Mesendoderm (in vitro differentiated cells): ENCODE measurements around the gene IL1R1.

ENCODE experiments used
- DNase-seq: peaks from one replicate; pipeline ENCODE4 v3.0.0; 2013
- H2AK5ac ChIP-seq: 2 replicates; pipeline ENCODE4 v1.6.1; 2013; ENCODE audit warnings: low read length, inconsistent platforms
- H2BK120ac ChIP-seq: 2 replicates; pipeline ENCODE4 v1.6.1; 2013; ENCODE audit warnings: low read depth, mild to moderate bottlenecking, low read length, moderate library complexity, mixed read lengths
- H2BK15ac ChIP-seq: replicated peaks from 2 replicates; pipeline ENCODE4 v1.6.1; 2013; ENCODE audit warnings: low read depth, mild to moderate bottlenecking, moderate library complexity
- H2BK5ac ChIP-seq: 2 replicates; pipeline ENCODE4 v1.6.1; 2013; ENCODE audit warnings: low read length, inconsistent platforms
- H3K18ac ChIP-seq: 2 replicates; pipeline ENCODE4 v1.6.1; 2013; ENCODE audit warnings: mild to moderate bottlenecking, low read length, mixed read lengths
- H3K23ac ChIP-seq: one replicate; pipeline ENCODE4 v1.6.1; 2013; ENCODE audit warnings: low read length
- H3K27ac ChIP-seq: 2 replicates; pipeline ENCODE4 v1.5.1; 2013; ENCODE audit warnings: low read depth, mild to moderate bottlenecking, inconsistent platforms, low read length, moderate library complexity
- H3K27me3 ChIP-seq: 2 replicates; pipeline ENCODE4 v1.6.1; 2013; ENCODE audit warnings: low read length, control low read depth, mild to moderate bottlenecking, inconsistent platforms; ENCODE audit not compliant: insufficient read depth, poor library complexity
- H3K36me3 ChIP-seq: 2 replicates; pipeline ENCODE4 v1.6.1; 2013; ENCODE audit warnings: low read length, inconsistent platforms; ENCODE audit not compliant: control insufficient read depth, insufficient read depth
- H3K4ac ChIP-seq: one replicate; pipeline ENCODE4 v1.6.1; 2013; ENCODE audit warnings: low read depth, mild to moderate bottlenecking, low read length, moderate library complexity
- H3K4me1 ChIP-seq: 2 replicates; pipeline ENCODE4 v1.6.1; 2013; ENCODE audit warnings: low read depth, low read length, inconsistent platforms; ENCODE audit not compliant: control insufficient read depth
- H3K4me2 ChIP-seq: 2 replicates; pipeline ENCODE4 v1.6.1; 2013; ENCODE audit warnings: low read length
- H3K4me3 ChIP-seq: 2 replicates; pipeline ENCODE4 v1.5.1; 2013; ENCODE audit warnings: mild to moderate bottlenecking, low read length
- H3K56ac ChIP-seq: one replicate; pipeline ENCODE4 v1.6.1; 2013; ENCODE audit warnings: low read length
- H3K79me1 ChIP-seq: 2 replicates; pipeline ENCODE4 v1.6.1; 2013; ENCODE audit warnings: low read length, inconsistent platforms
- H3K79me2 ChIP-seq: 2 replicates; pipeline ENCODE4 v1.6.1; 2013; ENCODE audit warnings: mild to moderate bottlenecking, low read length; ENCODE audit not compliant: control insufficient read depth, insufficient read depth
- H3K9ac ChIP-seq: 2 replicates; pipeline ENCODE4 v1.6.1; 2013; ENCODE audit warnings: low read length, inconsistent platforms
- H4K5ac ChIP-seq: one replicate; pipeline ENCODE4 v1.6.1; 2013; ENCODE audit warnings: low read length
- H4K8ac ChIP-seq: one replicate; pipeline ENCODE4 v1.6.1; 2013; ENCODE audit warnings: low read depth, mild to moderate bottlenecking, control low read depth, low read length, moderate library complexity
- WGBS: extraction: QIAGEN DNeasy Blood & Tissue Kit; methylation state at CpG from one replicate; pipeline ENCODE4 v1.1.7; 2013; ENCODE audit warnings: low lambda C conversion rate, missing lambda C conversion rate; ENCODE audit not compliant: insufficient coverage; ENCODE audit errors: extremely low coverage; 5-methylcytosine and 5-hydroxymethylcytosine counted together

IL1R1 gene

GRCh38 chr2:102180687-102180999 lies 38.1 kb downstream of the IL1R1 start:
- no CpG with 5 or more reads among the region's 1 CpG for WGBS
- H2BK5ac ChIP-seq = no peak overlapping the region

GRCh38 chr2:102181376-102181775 lies 38.8 kb downstream of the IL1R1 start:
- Histone ChIP-seq H3K79me2 (no peaks in the 10 kb centered on the region), H2AK5ac (no peak overlapping the region), H3K4me2 (no peak overlapping the region), H3K4ac (no peak overlapping the region), H3K36me3 (no peaks in the 10 kb centered on the region), H3K79me1 (no peaks in the 10 kb centered on the region), H3K23ac (no peak overlapping the region), H3K4me3 (no peak overlapping the region), H2BK15ac (no peak overlapping the region), H3K56ac (no peak overlapping the region), H3K4me1 (no peaks in the 10 kb centered on the region), H2BK5ac (no peak overlapping the region), H4K8ac (no peak overlapping the region), H2BK120ac (no peak overlapping the region), H3K27me3 (peaks cover under 1% of the 10 kb centered on the region), H3K27ac (no peak overlapping the region), H3K18ac (no peak overlapping the region), H4K5ac (no peak overlapping the region), H3K9ac (no peak overlapping the region)
- no CpG with 5 or more reads among the region's 5 CpGs for WGBS
- DNase-seq = no peak

More at GRCh38 chr2:102180687-102180999, 38.1 kb downstream of the IL1R1 start:
- H3K79me1 ChIP-seq = no peaks in the 10 kb centered on the region
- H2BK120ac ChIP-seq = no peak overlapping the region
- H3K27me3 ChIP-seq = no peaks in the 10 kb centered on the region
- no peak overlapping the region for H4K5ac ChIP-seq
- no peak overlapping the region for H2AK5ac ChIP-seq
- no peak overlapping the region for H4K8ac ChIP-seq
- no peak overlapping the region for H3K27ac ChIP-seq
- H3K9ac ChIP-seq = no peak overlapping the region
- H3K18ac ChIP-seq = no peak overlapping the region
- H3K56ac ChIP-seq = no peak overlapping the region
- DNase-seq = no peak
- H3K4me1 ChIP-seq = no peaks in the 10 kb centered on the region
- H3K4ac ChIP-seq = no peak overlapping the region
- no peak overlapping the region for H2BK15ac ChIP-seq
- H3K23ac ChIP-seq = no peak overlapping the region
- no peak overlapping the region for H3K4me2 ChIP-seq
- H3K36me3 ChIP-seq = no peaks in the 10 kb centered on the region
- H3K79me2 ChIP-seq = no peaks in the 10 kb centered on the region
- no peak overlapping the region for H3K4me3 ChIP-seq

- Histone ChIP-seq H4K8ac (no peak overlapping the region), H3K9ac (no peak overlapping the region), H3K18ac (no peak overlapping the region), H2BK15ac (no peak overlapping the region), H3K27ac (no peak overlapping the region), H3K23ac (no peak overlapping the region), H2BK5ac (no peak overlapping the region), H3K4me2 (no peak overlapping the region), H4K5ac (no peak overlapping the region), H2AK5ac (no peak overlapping the region), H3K79me1 (no peaks in the 10 kb centered on the region), H3K27me3 (peaks cover 3% of the 10 kb centered on the region), H3K36me3 (no peaks in the 10 kb centered on the region), H3K4me1 (no peaks in the 10 kb centered on the region), H2BK120ac (no peak overlapping the region), H3K56ac (no peak overlapping the region), H3K4ac (no peak overlapping the region), H3K79me2 (no peaks in the 10 kb centered on the region), H3K4me3 (no peak overlapping the region)
- WGBS = no CpG with 5 or more reads among the region's 7 CpGs
- no peak for DNase-seq
Observed at GRCh38 chr2:102181919-102182635, 39.5 kb downstream of the IL1R1 start.

- H2AK5ac ChIP-seq = no peak overlapping the region
- no peak overlapping the region for H2BK5ac ChIP-seq
- H3K79me1 ChIP-seq = no peaks in the 10 kb centered on the region
- no peak overlapping the region for H3K4ac ChIP-seq
- no peak overlapping the region for H3K56ac ChIP-seq
- no peak overlapping the region for H4K5ac ChIP-seq
- WGBS = no CpG with 5 or more reads among the region's 2 CpGs
- no peak overlapping the region for H3K18ac ChIP-seq
- H3K27me3 ChIP-seq = peaks cover 3% of the 10 kb centered on the region
- no peak overlapping the region for H3K23ac ChIP-seq
- H3K4me1 ChIP-seq = no peaks in the 10 kb centered on the region
- H3K4me2 ChIP-seq = no peak overlapping the region
- H2BK15ac ChIP-seq = no peak overlapping the region
- H3K27ac ChIP-seq = no peak overlapping the region
- no peak overlapping the region for H3K9ac ChIP-seq
- H3K4me3 ChIP-seq = no peak overlapping the region
- H3K36me3 ChIP-seq = no peaks in the 10 kb centered on the region
- H2BK120ac ChIP-seq = no peak overlapping the region
- no peak for DNase-seq
- H4K8ac ChIP-seq = no peak overlapping the region
- H3K79me2 ChIP-seq = no peaks in the 10 kb centered on the region
Observed at GRCh38 chr2:102184018-102184417, 41.5 kb downstream of the IL1R1 start.

GRCh38 chr2:102184568-102184967 lies 42.0 kb downstream of the IL1R1 start:
- DNase-seq = no peak
- no CpG with 5 or more reads among the region's 1 CpG for WGBS
- no peaks in the 10 kb centered on the region for H3K79me2 ChIP-seq
- no peak overlapping the region for H4K8ac ChIP-seq
- no peaks in the 10 kb centered on the region for H3K36me3 ChIP-seq
- H3K27me3 ChIP-seq = peaks cover 3% of the 10 kb centered on the region
- no peak overlapping the region for H3K9ac ChIP-seq
- H3K23ac ChIP-seq = no peak overlapping the region
- no peak overlapping the region for H3K4me2 ChIP-seq
- no peak overlapping the region for H3K56ac ChIP-seq
- no peak overlapping the region for H2BK5ac ChIP-seq
- no peak overlapping the region for H3K27ac ChIP-seq
- H2BK120ac ChIP-seq = no peak overlapping the region
- no peak overlapping the region for H2BK15ac ChIP-seq
- no peak overlapping the region for H4K5ac ChIP-seq
- no peak overlapping the region for H2AK5ac ChIP-seq
- no peak overlapping the region for H3K4ac ChIP-seq
- no peaks in the 10 kb centered on the region for H3K4me1 ChIP-seq
- H3K4me3 ChIP-seq = no peak overlapping the region
- H3K18ac ChIP-seq = no peak overlapping the region
- H3K79me1 ChIP-seq = no peaks in the 10 kb centered on the region

- Histone ChIP-seq H3K27ac (no peak overlapping the region), H4K5ac (no peak overlapping the region), H3K9ac (no peak overlapping the region), H2BK15ac (no peak overlapping the region), H3K4me2 (no peak overlapping the region), H3K27me3 (peaks cover 3% of the 10 kb centered on the region), H3K79me2 (no peaks in the 10 kb centered on the region), H3K56ac (no peak overlapping the region), H3K18ac (no peak overlapping the region), H2BK120ac (no peak overlapping the region), H3K79me1 (no peaks in the 10 kb centered on the region), H3K4me1 (no peaks in the 10 kb centered on the region), H4K8ac (no peak overlapping the region), H3K36me3 (no peaks in the 10 kb centered on the region), H3K4ac (no peak overlapping the region), H2AK5ac (no peak overlapping the region), H3K23ac (no peak overlapping the region), H3K4me3 (no peak overlapping the region), H2BK5ac (no peak overlapping the region)
- WGBS = no CpG with 5 or more reads among the region's 2 CpGs
- DNase-seq = no peak
Observed at GRCh38 chr2:102185347-102185746, 42.8 kb downstream of the IL1R1 start.
